NCI-H2107 (cell line): ENCODE results near the gene TBC1D17.
"Not testable (repeated sequence)": the region's sequence is repeated elsewhere in the genome, so short reads cannot be mapped to it uniquely, and the experiment has no call there.

Experiments used
- DNase-seq: peaks from one replicate; lab custom pipeline; 2025; lab: John Stamatoyannopoulos, UW

Gene TBC1D17

DNA sequence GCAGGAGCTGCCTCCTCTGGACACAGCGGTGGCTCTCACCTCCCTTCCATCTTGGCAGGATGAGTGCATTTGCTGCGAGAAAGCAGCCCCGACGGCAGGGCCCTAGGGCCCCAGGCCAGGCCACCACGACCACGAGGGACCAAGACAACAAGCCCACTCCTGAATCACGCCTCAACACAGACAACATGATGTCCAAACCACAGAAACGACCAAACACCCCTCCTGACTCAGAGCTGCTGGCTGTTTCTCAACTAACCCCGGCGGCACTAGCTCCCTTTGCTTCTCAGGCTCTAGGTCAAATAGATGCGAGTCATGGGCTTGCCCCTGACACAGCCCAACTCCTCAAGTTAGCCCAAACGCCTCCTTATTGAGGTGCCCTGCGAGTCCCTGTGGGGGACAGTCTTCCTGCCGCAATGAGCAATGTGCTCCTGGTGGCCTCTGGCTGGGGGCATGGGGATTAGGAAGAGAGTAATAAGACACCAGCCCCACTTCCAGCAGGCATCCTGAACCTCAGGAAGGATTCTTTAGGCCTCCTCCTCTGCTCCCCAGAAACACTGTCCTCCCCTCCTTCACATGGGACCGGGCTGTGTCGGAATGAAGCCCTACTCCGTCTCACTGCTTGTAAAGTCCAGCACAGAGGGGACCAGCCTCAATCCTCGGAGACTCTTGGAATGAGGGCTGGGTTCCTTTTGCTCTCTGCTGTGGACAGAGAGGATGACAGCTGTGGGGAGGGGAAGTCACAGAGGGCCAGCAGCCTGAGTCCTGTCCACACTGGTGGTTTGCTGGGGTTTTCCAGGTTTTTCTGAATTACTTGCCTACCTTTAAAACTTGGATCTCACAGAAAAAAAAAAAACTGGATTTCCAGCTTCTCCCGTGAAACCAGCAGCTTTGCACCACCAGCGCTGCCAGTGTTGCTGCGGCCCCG lies 44.6 kb downstream of the TBC1D17 start:
- no peak for DNase-seq

DNA sequence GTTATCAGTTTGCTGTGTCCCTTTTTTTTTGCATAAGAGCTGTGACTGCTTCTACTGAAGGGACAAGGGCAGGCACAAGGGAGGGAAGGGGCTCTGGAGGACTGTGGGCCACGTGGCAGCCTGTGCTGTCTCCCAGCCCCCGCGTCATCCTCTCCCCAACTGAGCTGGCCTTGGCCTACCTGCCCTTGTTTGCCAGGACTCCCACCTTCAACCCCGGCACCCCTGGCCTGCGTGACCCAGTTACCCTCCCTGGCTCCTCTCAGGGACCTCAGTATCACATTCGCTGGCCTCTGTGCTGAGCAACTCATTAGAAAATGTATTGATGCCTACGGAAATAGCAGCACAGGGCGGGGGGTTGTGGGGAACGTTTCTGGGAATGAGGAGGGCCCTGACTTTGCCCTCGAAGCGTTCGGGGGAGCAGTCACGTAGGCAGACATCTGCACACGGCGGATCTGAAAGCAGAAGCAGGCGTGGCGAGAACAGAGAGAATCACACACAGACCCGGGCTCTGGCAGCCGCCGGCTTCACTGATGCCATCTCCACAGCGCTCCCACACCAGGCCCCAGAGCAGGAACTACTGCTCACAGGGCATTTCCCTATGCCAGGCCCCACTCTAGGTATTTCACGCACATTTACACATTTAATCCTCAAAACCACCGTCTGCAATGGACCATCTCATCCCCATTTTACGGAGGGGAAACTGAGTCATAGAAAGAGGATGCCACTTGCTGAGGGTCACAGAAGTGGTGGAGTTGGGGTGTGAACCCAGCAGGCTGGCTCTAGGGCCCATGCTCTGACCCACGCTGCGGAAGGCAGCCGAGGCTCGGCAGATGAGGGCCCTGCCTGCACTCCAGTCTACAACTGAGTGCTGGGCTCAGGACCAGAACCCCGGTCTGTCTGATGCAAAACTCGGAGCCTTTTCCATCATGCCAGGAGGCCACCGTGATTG lies 45.8 kb downstream of the TBC1D17 start:
- no peak for DNase-seq

- peak; percentile 80 for DNase-seq
These were observed 46.7 kb downstream of the TBC1D17 start for GRCh38 chr19:49924004-49924880.

DNA sequence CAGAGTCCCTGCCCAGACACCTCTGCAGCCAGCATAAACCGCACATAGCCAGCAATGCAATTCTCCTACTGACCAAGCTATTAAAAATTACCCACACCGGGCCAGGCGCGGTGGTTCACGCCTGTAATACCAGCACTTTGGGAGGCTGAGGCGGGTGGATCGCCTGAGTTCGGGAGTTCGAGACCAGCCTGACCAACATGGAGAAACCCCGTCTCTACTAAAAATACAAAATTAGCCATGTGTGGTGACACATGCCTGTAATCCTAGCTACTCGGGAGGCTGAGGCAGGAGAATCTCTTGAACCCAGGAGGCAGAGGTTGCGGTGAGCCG lies 47.3 kb downstream of the TBC1D17 start:
- not testable (repeated sequence) for DNase-seq

- no peak for DNase-seq
These were observed 48.0 kb downstream of the TBC1D17 start for GRCh38 chr19:49925486-49925885.

- no peak for DNase-seq
These were observed 49.0 kb downstream of the TBC1D17 start for GRCh38 chr19:49926515-49926914.

GRCh38 chr19:49927526-49928264 lies 50.2 kb downstream of the TBC1D17 start:
- no peak for DNase-seq

GRCh38 chr19:49929121-49929610 lies 51.7 kb downstream of the TBC1D17 start, which contains the start of the genes ATF5 and NUP62:
Gene ATF5, plus strand, starts transcription at chr19:49929205. Its CDS starts 1,646 bp downstream, at chr19:49930851.
Gene NUP62, minus strand, starts transcription at chr19:49929504. Its CDS starts 19,697 bp downstream, at chr19:49909807.
- peak; percentile 63 for DNase-seq

DNA sequence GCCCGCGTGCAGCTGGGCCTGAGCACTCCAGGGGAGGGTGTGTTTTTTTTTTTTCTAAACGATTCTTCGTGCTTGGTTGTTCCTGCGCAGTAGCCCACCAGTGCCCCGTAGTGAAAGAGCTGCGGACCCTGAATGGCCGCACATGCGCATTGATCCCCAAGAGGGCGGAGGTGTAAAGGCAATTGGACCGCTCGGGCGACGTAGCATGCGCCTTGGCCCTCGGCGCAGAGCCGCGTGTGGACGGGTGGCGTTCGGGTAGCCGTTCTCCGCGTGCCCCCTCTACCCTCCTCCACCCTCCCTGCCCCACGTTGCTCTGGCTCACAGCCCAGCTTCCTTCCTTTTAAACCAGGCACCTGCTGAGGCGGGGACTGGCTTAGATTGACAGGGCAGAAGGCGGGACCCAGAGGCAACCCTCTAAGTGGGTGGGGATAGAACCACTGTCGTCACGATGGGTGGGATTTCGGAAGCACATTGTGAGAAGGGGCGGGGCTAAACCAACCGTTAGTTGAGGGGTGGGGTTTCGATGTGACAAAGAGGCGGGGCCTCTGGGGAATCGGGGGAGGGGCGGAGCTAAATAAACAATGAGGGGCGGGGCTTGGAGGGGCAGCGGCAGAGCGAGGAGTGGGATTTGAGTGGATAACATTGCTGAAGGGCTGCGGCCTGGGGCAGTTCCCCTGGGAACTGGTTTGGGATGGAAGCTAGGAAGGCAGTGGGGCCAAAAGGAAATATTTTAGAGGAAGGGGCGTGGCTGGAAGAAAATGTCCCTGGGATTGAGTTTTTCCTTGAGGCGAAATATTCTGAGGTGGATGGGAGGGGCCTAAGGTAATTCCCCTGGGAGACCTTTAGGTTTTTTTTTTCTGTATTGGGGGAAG lies 52.3 kb downstream of the TBC1D17 start:
- DNase-seq: peak; percentile 81

- DNase-seq: no peak
These were observed 53.0 kb downstream of the TBC1D17 start for GRCh38 chr19:49930483-49931011.

DNA sequence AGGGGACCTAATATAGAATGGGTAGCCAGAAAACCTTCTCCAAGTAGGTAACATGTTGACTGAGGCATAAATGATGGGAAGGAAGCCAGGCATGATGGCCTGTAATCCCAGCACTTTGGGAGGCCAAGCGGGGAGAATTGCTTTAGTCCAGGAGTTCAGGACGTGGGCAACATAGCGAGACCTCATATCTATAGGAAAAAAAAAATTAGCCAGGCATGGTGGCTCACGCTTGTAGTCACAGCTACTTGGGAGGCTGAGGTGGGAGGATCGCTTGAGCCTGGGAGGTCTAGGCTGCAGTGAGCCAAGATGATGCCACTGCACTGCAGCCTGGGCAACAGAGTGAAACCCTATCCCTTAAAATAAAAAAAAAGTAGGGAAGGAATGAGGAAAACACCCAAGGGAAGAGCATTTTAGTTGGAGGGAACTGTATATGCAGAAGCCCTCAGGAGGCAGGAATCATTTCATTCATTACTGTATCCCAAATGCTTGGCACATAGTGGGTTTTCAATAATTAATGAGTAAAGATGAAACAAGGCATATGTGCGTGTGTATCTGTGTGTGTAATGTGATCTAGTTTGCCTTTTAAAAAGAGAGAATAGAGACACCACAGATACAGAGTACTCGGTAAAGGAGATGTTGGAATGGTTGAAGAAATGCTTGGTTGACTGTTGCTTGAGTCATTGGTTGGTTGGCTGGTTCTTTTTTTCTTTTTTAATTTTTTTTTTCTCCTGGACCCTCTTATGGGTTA lies 54.0 kb downstream of the TBC1D17 start:
- no peak for DNase-seq

- DNase-seq: no peak
These were observed 54.5 kb downstream of the TBC1D17 start for GRCh38 chr19:49932041-49932451.

DNA sequence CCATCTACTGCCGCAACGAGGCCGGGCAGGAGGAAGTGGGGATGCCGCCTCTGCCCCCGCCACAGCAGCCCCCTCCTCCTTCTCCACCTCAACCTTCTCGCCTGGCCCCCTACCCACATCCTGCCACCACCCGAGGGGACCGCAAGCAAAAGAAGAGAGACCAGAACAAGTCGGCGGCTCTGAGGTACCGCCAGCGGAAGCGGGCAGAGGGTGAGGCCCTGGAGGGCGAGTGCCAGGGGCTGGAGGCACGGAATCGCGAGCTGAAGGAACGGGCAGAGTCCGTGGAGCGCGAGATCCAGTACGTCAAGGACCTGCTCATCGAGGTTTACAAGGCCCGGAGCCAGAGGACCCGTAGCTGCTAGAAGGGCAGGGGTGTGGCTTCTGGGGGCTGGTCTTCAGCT lies 55.2 kb downstream of the TBC1D17 start:
- DNase-seq: no peak

GRCh38 chr19:49933643-49934042 lies 56.1 kb downstream of the TBC1D17 start:
- DNase-seq: no peak

DNA sequence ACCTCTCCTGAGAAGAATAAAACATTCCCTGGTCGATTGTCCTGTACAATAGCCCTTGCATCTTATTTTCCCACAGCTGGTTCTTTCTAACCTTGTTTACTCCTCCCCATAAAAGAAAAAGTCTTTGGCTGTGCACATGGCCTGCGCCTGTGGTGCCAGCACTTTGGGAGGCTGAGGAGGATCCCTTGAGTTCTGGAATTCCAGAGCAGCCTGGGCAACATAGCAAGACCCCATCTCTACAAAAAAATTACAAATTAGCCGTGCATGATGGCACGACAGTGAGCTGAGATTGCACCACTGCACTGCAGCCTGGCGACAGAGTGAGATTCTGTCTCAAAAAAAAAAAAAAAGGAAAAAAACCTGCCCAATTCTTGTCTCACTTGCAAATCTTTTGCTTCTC lies 59.0 kb downstream of the TBC1D17 start:
- no peak for DNase-seq

- DNase-seq: peak; percentile 75
These were observed 60.4 kb downstream of the TBC1D17 start for GRCh38 chr19:49937750-49938381.
